GM23338 (cell line): ENCODE results near the gene ABCD1. TPM values are rescaled to one million over a fixed set of nuclear protein-coding genes. Genes with fewer than 3 reads are reported as not detected.

Source experiments
- ATAC-seq: fragments of 200-7000 bp; cut with Tn5 transposase; 3 replicates; pipeline ENCODE4 v1.9.1; 2020
- DNase-seq: peaks from one replicate; pipeline ENCODE4 v3.0.0-alpha.2; 2015; ENCODE audit warnings: low spot score
- H2AFZ ChIP-seq: fragments of 200-600 bp; sonication (generic); 2 replicates; pipeline ENCODE4 v1.8.0; 2016; ENCODE audit warnings: antibody characterized with exemption, mild to moderate bottlenecking, moderate library complexity
- H3F3A ChIP-seq: fragments of 200-600 bp; sonication (generic); replicated peaks from 2 replicates; pipeline ENCODE4 v1.8.0; 2017; ENCODE audit warnings: antibody characterized with exemption, mixed run types, low read depth
- H3K27ac ChIP-seq: fragments of 200-600 bp; sonication (generic); 2 replicates; pipeline ENCODE4 v1.6.1; 2016; ENCODE audit warnings: low read depth
- H3K27me3 ChIP-seq: fragments of 200-600 bp; sonication (generic); 2 replicates; pipeline ENCODE4 v1.8.0; 2016; ENCODE audit warnings: mild to moderate bottlenecking, mixed run types, moderate library complexity; ENCODE audit not compliant: insufficient read depth
- H3K36me3 ChIP-seq: fragments of 200-600 bp; sonication (generic); 2 replicates; pipeline ENCODE4 v1.8.0; 2016; ENCODE audit warnings: mild to moderate bottlenecking; ENCODE audit not compliant: insufficient read depth
- H3K4me1 ChIP-seq: fragments of 200-600 bp; sonication (generic); 2 replicates; pipeline ENCODE4 v1.8.0; 2016; ENCODE audit warnings: mild to moderate bottlenecking, moderate library complexity; ENCODE audit not compliant: insufficient read depth
- H3K4me2 ChIP-seq: fragments of 200-600 bp; sonication (generic); 2 replicates; pipeline ENCODE4 v1.7.1; 2017; ENCODE audit warnings: mixed run types
- H3K4me3 ChIP-seq: fragments of 200-600 bp; sonication (generic); 2 replicates; pipeline ENCODE4 v1.6.1; 2016; ENCODE audit warnings: mixed run types
- H3K79me2 ChIP-seq: fragments of 200-600 bp; sonication (generic); replicated peaks from 2 replicates; pipeline ENCODE4 v1.8.0; 2017; ENCODE audit warnings: mild to moderate bottlenecking; ENCODE audit not compliant: insufficient read depth
- H3K9me2 ChIP-seq: fragments of 200-600 bp; sonication (generic); 2 replicates; pipeline ENCODE4 v1.8.0; 2017; ENCODE audit not compliant: insufficient read depth
- H4K20me1 ChIP-seq: fragments of 200-600 bp; sonication (generic); replicated peaks from 2 replicates; pipeline ENCODE4 v1.8.0; 2017; ENCODE audit warnings: mild to moderate bottlenecking; ENCODE audit not compliant: insufficient read depth
- H3K27ac Mint-ChIP-seq: 2 replicates; pipeline ENCODE4 v1.8.0; 2020; ENCODE audit warnings: inconsistent platforms, mild to moderate bottlenecking, moderate library complexity, mixed read lengths
- H3K27me3 Mint-ChIP-seq: 3 replicates; pipeline ENCODE4 v1.8.0; 2022; ENCODE audit warnings: low read depth, mild to moderate bottlenecking, moderate library complexity, mixed read lengths, inconsistent platforms; ENCODE audit not compliant: insufficient read depth, poor library complexity
- H3K36me3 Mint-ChIP-seq: 3 replicates; pipeline ENCODE4 v1.8.0; 2021; ENCODE audit warnings: low read depth, mild to moderate bottlenecking, inconsistent platforms, moderate library complexity, mixed read lengths
- H3K4me1 Mint-ChIP-seq: 3 replicates; pipeline ENCODE4 v1.8.0; 2020; ENCODE audit warnings: mild to moderate bottlenecking, inconsistent platforms, mixed read lengths
- H3K4me3 Mint-ChIP-seq: 3 replicates; pipeline ENCODE4 v1.8.0; 2021; ENCODE audit warnings: moderate library complexity, mild to moderate bottlenecking, inconsistent platforms, mixed read lengths
- H3K9me3 Mint-ChIP-seq: 3 replicates; pipeline ENCODE4 v1.8.0; 2020; ENCODE audit warnings: moderate library complexity, mild to moderate bottlenecking, inconsistent platforms, mixed read lengths
- CREB1 ChIP-seq: fragments of 250-450 bp; sonication (Bioruptor Pico); IDR thresholded peaks from 2 replicates; pipeline ENCODE4 v1.5.0; 2020; ENCODE audit warnings: low read depth, mild to moderate bottlenecking, moderate library complexity
- CTCF ChIP-seq, 2 experiments: fragments of 200-600 bp in 1 of 2; sonication (generic) in 1 of 2; conservative IDR thresholded peaks; 2 replicates each; pipeline versions ENCODE4 v1.5.1 to v1.6.1; 2016 to 2017; ENCODE audit warnings: antibody characterized with exemption in 2 of 2, low read depth in 2 of 2, mild to moderate bottlenecking in 2 of 2, moderate library complexity in 1 of 2
- ETS1 ChIP-seq: IDR thresholded peaks from 2 replicates; pipeline ENCODE4 v1.6.1; 2016; ENCODE audit warnings: antibody characterized with exemption
- EZH2 ChIP-seq: fragments of 200-600 bp; sonication (generic); IDR thresholded peaks from one replicate; pipeline ENCODE4 v1.8.0; 2017; ENCODE audit warnings: antibody characterized with exemption, mild to moderate bottlenecking, low read depth; ENCODE audit not compliant: unreplicated experiment
- JUNB ChIP-seq: IDR thresholded peaks from one replicate; pipeline ENCODE4 v1.6.1; 2016; ENCODE audit warnings: antibody characterized with exemption; ENCODE audit not compliant: unreplicated experiment
- POLR2AphosphoS5 ChIP-seq: IDR thresholded peaks from 2 replicates; pipeline ENCODE4 v1.6.1; 2016; ENCODE audit warnings: antibody characterized with exemption, low read depth
- STAT1 ChIP-seq: IDR thresholded peaks from one replicate; pipeline ENCODE4 v1.6.1; 2016; ENCODE audit warnings: antibody characterized with exemption; ENCODE audit not compliant: unreplicated experiment
- ZNF331 ChIP-seq: fragments of 250-450 bp; sonication (Bioruptor Pico); IDR thresholded peaks from 2 replicates; pipeline ENCODE4 v1.5.0; 2020; ENCODE audit warnings: low read depth, mild to moderate bottlenecking, moderate library complexity
- polyA plus RNA-seq: library from polyadenylated mRNA; unstranded; fragments of >200 nt; fragmentation: Nextera tagmentation; extraction: Ambion mirVana; gene quantifications from 2 replicates; pipeline ENCODE4 v1.2.1, GENCODE V29; 2016
- total RNA-seq: library from RNA; depleted of rRNA; stranded (reverse); fragments of >200 nt; shearing (Covaris generic); gene quantifications from 2 replicates; pipeline ENCODE4 v1.2.3, GENCODE V29; 2014

ABCD1 gene
- total and polyA plus RNA-seq, 2 experiments from 2014 or later, result 2.4 to 8.9 TPM

- Histone ChIP-seq H3K27me3 (no peaks in the 10 kb centered on the region), H3K36me3 (no peaks in the 10 kb centered on the region), H3K27ac (no peak within 1 kb of the TSS), H3F3A (no peaks in the 10 kb centered on the region), H3K9me2 (no peaks in the 10 kb centered on the region), H3K79me2 (no peaks in the 10 kb centered on the region), H4K20me1 (no peaks in the 10 kb centered on the region), H3K4me3 (peak within 1 kb of the TSS; percentile 49), H2AFZ (no peak within 1 kb of the TSS), H3K4me1 (peaks cover 3% of the 10 kb centered on the region; the same call in 1 of the 2 replicates), H3K4me2 (peak within 1 kb of the TSS; percentile 69)
- peaks cover 7% of the 10 kb centered on the region for H3K27me3 Mint-ChIP-seq
- H3K36me3 Mint-ChIP-seq, result peaks cover 15% of the 10 kb centered on the region; the same call in 2 of the 3 replicates
- H3K4me3 Mint-ChIP-seq, result peak within 1 kb of the TSS; percentile 59
- TF ChIP-seq CTCF (conservative IDR thresholded peaks at IDR 0.05; ENCODE audit: low read depth in 2 of 2), result peak; percentile 19 to 65
- TF ChIP-seq POLR2AphosphoS5, result peak; percentile 55; the same call in 1 of the 2 replicates
- no peak for TF ChIP-seq CREB1 (CRISPR knock-in tag)
- TF ChIP-seq JUNB, result no peak
- no peak for TF ChIP-seq ETS1
- no peak for TF ChIP-seq STAT1
- no peak for TF ChIP-seq EZH2
- peak within 1 kb of the TSS; percentile 67; the same call in 1 of the 2 replicates for H3K27ac Mint-ChIP-seq
- H3K4me1 Mint-ChIP-seq, result peaks cover 16% of the 10 kb centered on the region
- DNase-seq, result peak; percentile 60
- peak; percentile 27 for ATAC-seq
- peaks cover 16% of the 10 kb centered on the region for H3K9me3 Mint-ChIP-seq
Measured at GRCh38 chrX:153687121-153688039, 37.3 kb upstream of the ABCD1 start, which contains the start of gene SLC6A8. SLC6A8 (plus strand) TSS chrX:153687926; CDS start chrX:153688575, 649 bp downstream.

- Histone ChIP-seq H3K9me2 (no peaks in the 10 kb centered on the region), H3F3A (no peaks in the 10 kb centered on the region), H4K20me1 (no peaks in the 10 kb centered on the region), H3K36me3 (no peaks in the 10 kb centered on the region), H3K4me1 (peaks cover 3% of the 10 kb centered on the region; the same call in 1 of the 2 replicates), H3K27me3 (no peaks in the 10 kb centered on the region), H3K4me2 (no peak overlapping the region), H3K79me2 (no peaks in the 10 kb centered on the region), H2AFZ (no peak overlapping the region), H3K4me3 (no peak overlapping the region), H3K27ac (no peak overlapping the region)
- Mint-ChIP-seq H3K4me1 (peaks cover 16% of the 10 kb centered on the region), H3K27me3 (peaks cover 7% of the 10 kb centered on the region), H3K9me3 (peaks cover 9% of the 10 kb centered on the region), H3K36me3 (peaks cover 10% of the 10 kb centered on the region; the same call in 2 of the 3 replicates), H3K27ac (no peak overlapping the region), H3K4me3 (no peak overlapping the region)
- no peak for DNase-seq
- ATAC-seq, result no peak
- no peak for TF ChIP-seq ZNF331 (CRISPR knock-in tag)
- TF ChIP-seq CREB1 (CRISPR knock-in tag), result no peak
- no peak for TF ChIP-seq JUNB
- no peak for TF ChIP-seq EZH2
- no peak for TF ChIP-seq CTCF (conservative IDR thresholded peaks at IDR 0.05; ENCODE audit: low read depth in 2 of 2)
Measured at GRCh38 chrX:153688071-153688470, 36.6 kb upstream of the ABCD1 start.
